Measurements from ENCODE around the gene SPON1. TPM values are rescaled to one million over a fixed set of nuclear protein-coding genes. Genes with fewer than 3 reads are reported as not detected.

Gene SPON1
- total RNA-seq, 1 experiment from 2014 or later, result 0.20 TPM

DNA sequence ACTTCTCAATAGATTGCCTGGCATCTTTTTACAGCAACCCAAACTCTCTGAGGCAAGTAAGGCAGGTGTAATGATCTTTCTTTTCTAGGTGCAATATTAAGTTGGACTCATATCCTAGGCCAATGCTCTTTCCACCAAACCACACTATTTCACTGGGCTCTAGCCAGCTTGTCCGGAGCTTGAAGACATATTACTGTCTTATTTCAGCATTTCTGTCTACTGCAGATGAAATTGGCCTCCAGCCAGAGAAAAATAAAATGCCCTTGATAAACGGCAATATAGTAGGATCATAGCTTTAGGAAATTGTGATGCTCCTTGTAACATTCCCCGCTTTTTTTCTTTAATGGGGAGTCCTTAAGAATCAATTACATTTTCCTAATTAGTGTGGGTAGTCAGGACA lies 48.1 kb downstream of the SPON1 start:
- no peak overlapping the region for H2BK15ac ChIP-seq (ENCODE audit: low read depth, low read length)
- no peak overlapping the region for H3K56ac ChIP-seq (ENCODE audit: insufficient read length, low read depth, low read length)
- H3K4me2 ChIP-seq (ENCODE audit: insufficient read depth, insufficient read length, low read length), result no peak overlapping the region
- H3T11ph ChIP-seq (ENCODE audit: low read length), result no peak overlapping the region
- Mint-ChIP-seq H3K9me3 (peaks cover 14 to 15% of the 10 kb centered on the region in 2 experiments; a peak in 3 of 5 replicates), H3K4me1 (peaks cover 0 to under 1% of the 10 kb centered on the region in 2 experiments; a peak in 2 of 4 replicates), H3K27ac (no peak overlapping the region), H3K36me3 (ENCODE audit: insufficient read depth in 1 of 3, low read depth in 3 of 3) (no peaks in the 10 kb centered on the region; a peak in 1 of 7 replicates), H3K27me3 (ENCODE audit: low read depth) (no peaks in the 10 kb centered on the region; the same call in 1 of the 2 replicates), H3K4me3 (no peak overlapping the region)
- H3K4ac ChIP-seq (ENCODE audit: low read depth, low read length), result no peak overlapping the region
- no CpG with 5 or more reads among the region's 3 CpGs for WGBS (ENCODE audit: extremely low coverage, insufficient read length, low lambda C conversion rate)
- H2BK120ac ChIP-seq (ENCODE audit: low read depth, low read length, poor library complexity, severe bottlenecking), result no peak overlapping the region
- H2AK5ac ChIP-seq (ENCODE audit: insufficient read length, low read length), result no peak overlapping the region
- no peak overlapping the region for H4K5ac ChIP-seq (ENCODE audit: insufficient read length, low read depth, low read length)
- no peaks in the 10 kb centered on the region for H3K4me1 ChIP-seq (ENCODE audit: insufficient read depth, low read length)
- no peaks in the 10 kb centered on the region for H4K20me1 ChIP-seq (ENCODE audit: control insufficient read depth, insufficient read depth, insufficient read length)
- no peaks in the 10 kb centered on the region for H3K79me2 ChIP-seq (ENCODE audit: insufficient read depth, low read length)
- TF ChIP-seq, protein P1, sequence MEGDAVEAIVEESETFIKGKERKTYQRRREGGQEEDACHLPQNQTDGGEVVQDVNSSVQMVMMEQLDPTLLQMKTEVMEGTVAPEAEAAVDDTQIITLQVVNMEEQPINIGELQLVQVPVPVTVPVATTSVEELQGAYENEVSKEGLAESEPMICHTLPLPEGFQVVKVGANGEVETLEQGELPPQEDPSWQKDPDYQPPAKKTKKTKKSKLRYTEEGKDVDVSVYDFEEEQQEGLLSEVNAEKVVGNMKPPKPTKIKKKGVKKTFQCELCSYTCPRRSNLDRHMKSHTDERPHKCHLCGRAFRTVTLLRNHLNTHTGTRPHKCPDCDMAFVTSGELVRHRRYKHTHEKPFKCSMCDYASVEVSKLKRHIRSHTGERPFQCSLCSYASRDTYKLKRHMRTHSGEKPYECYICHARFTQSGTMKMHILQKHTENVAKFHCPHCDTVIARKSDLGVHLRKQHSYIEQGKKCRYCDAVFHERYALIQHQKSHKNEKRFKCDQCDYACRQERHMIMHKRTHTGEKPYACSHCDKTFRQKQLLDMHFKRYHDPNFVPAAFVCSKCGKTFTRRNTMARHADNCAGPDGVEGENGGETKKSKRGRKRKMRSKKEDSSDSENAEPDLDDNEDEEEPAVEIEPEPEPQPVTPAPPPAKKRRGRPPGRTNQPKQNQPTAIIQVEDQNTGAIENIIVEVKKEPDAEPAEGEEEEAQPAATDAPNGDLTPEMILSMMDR (conservative IDR thresholded peaks at IDR 0.05), result no peak
- H3K9ac ChIP-seq (ENCODE audit: extremely low read depth, insufficient read length, low read length), result no peak overlapping the region
- H3K27me3 ChIP-seq (ENCODE audit: insufficient read depth, low read length), result no peaks in the 10 kb centered on the region
- no peaks in the 10 kb centered on the region for H3K9me3 ChIP-seq (ENCODE audit: control insufficient read depth, low read depth, low read length)
- H2BK20ac ChIP-seq (ENCODE audit: low read depth, low read length, poor library complexity, severe bottlenecking), result no peak overlapping the region
- no peak overlapping the region for H2BK5ac ChIP-seq (ENCODE audit: insufficient read length, low read length)
- no peak overlapping the region for H3K14ac ChIP-seq (ENCODE audit: insufficient read depth, low read length)
- no peak overlapping the region for H4K8ac ChIP-seq (replicated peaks; ENCODE audit: insufficient read length, low read depth, low read length)
- H3K18ac ChIP-seq (ENCODE audit: insufficient read length, low read depth, low read length), result no peak overlapping the region
- H3K27ac ChIP-seq (ENCODE audit: insufficient read length, low read depth, low read length), result no peak overlapping the region
- no peak overlapping the region for H2BK12ac ChIP-seq (ENCODE audit: insufficient read length, low read depth, low read length)
- no peaks in the 10 kb centered on the region for H3K23me2 ChIP-seq (ENCODE audit: insufficient read length, low read depth, low read length, poor library complexity, severe bottlenecking)
- H3K79me1 ChIP-seq (ENCODE audit: insufficient read depth, low read depth, low read length, poor library complexity, severe bottlenecking), result no peaks in the 10 kb centered on the region
- no peak overlapping the region for H4K91ac ChIP-seq (ENCODE audit: insufficient read length, low read depth, low read length)
- H2AFZ ChIP-seq (ENCODE audit: low read length), result no peak overlapping the region
- no peak for DNase-seq
- H3K23ac ChIP-seq (ENCODE audit: insufficient read length, low read depth, low read length), result no peak overlapping the region

Data from H9 (cell line).